T-helper 1 cell treated with Interleukin-12 subunit alpha and Interleukin-12 subunit beta and Interleukin-4 antibody, amounts not matched to agents 30 ng/mL and 1 ng/mL, for 36 hours (primary cell): Measurements from ENCODE around the gene OSER1. TPM values are rescaled to one million over a fixed set of nuclear protein-coding genes. Genes with fewer than 3 reads are reported as not detected.

ENCODE experiments used
- intact Hi-C: fragments of 100-400 bp; cut with micrococcal nuclease; formaldehyde crosslinking; loops from one replicate; pipeline ENCODE4 v1.15.1; 2024
- total RNA-seq: library from RNA; stranded (reverse); gene quantifications from 2 replicates; pipeline ENCODE4 v1.2.3, GENCODE V29; 2022

OSER1 gene
- total RNA-seq, 1 donor from 2014 or later, result 26.0 TPM

DNA sequence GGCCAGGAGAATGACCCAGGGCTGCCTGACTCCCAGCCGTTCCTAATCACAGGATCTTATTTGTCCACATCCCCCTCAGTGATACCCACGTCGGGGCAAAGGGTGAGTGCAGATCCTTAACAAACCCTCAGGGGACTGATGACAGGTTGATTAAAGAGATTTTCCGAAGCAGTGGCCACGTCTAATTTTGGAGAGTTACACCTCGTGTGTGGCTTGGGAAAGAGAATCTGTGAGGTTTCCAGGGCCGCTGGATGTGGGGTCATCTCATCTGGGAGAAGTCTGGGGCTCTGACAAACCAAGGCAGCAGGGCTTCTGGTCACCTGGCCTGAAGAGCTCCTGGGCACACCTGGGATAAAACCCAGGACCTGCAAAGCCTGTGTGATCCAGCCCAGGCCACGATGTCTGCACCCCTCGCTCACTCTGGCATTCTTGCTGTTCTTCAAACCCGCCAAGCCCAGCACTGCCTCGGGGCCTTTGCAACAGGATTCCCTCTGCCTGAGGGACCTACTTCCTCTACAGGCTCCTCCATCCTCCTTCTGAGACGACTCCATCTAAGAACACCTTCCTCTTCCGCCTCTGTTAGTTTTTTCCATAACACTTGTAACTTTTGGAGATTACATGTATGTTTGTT lies 28.3 kb downstream of the OSER1 start:
- intact Hi-C loops, result no loop called here

DNA sequence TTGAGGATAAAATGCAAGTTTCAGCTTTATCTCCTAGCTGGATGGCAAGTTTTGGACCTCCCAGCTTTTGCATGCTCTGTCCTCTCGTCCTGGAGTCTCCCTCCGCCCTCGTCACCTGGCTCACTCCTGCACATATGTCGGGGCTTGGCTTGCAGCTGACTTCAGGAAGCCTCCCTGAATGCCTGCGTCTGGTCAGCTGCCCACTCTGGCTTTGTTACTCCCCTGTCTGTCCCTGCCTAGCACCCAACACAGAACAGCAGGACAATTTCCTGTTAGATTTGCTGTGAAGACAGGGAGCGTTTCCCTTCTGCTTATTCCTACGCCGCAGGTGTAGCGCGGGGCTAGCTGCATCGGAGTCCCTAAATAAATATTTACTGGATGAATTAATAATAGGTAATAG lies 29.0 kb downstream of the OSER1 start:
- intact Hi-C loops, result no loop called here

DNA sequence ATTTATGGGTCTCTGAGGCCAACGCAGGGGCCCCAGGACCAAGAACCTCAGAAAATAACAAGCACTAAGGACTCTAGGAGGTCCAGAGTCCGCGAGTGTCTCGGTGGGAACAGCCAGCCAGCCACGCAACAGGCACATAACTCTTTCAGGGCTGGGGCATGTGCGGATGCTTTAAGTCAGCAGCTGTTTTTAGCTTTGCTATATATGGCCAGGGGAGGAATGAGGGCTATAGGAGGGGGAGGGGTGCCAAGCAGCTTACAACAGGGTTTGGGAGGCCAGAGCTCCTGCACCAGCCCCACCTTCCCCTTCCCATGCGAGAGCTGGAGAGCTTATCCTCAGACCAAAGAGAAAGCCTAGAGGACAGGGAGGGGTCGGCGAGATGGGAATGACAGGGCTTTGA lies 29.8 kb downstream of the OSER1 start:
- intact Hi-C loops, result no loop called here

DNA sequence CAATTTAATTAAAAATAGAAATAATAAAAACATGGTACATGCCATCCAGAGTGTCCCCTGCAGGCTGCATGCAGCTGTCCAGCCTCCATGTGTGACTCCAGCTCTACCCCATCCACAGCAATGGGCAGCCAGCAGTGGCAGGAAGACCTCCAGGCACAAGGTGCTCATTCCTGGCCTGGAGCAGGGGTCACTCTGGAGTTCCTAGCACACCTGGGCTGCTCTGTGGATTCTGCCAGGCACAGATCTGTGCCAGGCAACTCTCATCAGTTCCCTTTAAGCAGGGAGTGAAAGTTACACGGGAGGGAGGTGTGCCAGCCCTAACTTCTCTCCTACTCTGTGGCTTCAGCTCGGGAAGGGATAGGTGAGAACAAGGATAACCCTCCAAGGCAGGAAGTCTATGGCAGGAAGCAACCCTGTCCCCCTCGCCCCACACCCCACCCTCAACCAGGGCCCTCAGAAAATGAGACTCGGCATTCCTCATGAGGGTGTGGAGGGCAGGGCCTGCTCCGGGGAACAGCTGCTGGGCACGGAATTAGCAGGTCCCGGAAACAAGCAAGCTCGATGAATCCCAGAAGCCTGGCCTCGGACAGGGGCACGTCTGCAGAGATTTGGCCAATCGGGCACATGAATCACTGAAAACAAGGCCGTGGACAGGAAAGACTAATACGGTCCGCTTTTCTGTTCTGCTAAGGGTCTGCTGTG lies 33.6 kb downstream of the OSER1 start:
- intact Hi-C loops, result no loop called here

DNA sequence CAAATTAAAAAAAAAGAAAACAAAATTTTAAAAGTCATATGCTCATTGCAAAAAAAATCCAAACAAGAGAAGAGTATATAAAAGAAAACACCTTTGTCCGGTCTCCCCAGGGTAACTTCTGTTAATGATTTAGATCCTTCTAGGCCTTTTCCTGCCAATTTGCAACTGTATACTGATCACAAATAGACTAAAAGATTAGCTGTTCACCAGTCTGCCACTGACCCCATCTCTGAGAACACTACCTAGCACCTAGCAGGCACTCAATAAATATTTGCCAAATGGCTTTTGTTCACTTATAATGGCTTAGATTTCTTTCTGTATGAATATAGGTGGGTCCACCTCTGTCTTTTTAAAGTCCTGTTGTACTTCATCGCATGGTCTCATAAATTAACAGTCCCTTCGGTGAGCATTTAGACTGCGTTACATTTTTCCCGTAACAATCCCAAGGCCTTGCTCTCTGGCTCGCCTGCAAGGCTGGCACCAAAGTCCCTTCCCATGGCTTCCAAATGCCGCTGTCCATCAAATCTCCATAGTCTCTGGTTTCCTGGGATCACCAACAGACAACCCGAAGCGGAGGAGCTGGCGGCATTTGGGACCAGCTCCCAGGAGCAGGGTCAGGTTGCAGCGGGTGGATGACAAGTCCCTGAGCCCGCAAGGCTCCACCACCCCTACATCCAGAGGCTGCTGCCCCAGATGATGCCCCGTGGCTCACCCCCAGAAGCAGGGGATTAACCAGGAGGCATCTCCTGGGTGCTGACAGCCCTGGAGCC lies 35.4 kb downstream of the OSER1 start:
- intact Hi-C loops, result no loop called here

DNA sequence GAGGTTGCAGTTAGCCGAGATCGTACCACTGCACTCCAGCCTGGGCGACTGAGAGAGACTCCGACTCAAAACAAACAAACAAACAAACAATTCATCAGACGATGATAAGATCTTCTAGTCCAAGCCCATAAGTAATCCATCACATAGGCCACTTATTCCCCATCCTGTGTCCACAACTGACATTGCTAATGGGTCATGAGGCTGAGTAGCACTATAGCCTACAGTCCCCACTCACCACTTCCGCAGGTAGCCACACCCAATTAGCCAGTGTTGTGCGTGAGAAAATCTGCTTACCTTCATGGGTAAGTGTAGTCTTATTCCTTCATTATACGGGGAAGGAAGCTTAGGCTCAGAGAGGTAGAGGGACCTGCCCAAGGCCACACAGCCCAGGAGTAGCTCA lies 36.7 kb downstream of the OSER1 start:
- intact Hi-C loops, result no loop called here

DNA sequence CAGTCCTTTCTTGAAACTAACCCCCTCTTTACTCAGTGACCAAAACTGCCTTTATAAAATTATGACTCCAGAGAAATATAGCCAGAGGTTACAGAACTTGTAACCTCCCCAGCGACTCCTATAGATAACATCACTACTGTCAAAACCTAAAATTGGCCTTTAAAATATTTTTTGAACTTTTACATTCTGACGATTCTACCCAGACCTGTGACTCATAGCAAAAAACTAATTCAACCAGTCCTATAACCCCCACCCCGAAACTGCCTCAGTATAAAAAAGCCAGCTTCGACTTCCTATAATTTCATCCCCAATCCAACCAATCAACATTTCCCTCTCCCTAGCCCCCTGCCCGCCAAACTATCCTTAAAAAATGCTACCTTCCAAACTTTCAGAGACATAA lies 37.5 kb downstream of the OSER1 start:
- intact Hi-C loops, result no loop called here

DNA sequence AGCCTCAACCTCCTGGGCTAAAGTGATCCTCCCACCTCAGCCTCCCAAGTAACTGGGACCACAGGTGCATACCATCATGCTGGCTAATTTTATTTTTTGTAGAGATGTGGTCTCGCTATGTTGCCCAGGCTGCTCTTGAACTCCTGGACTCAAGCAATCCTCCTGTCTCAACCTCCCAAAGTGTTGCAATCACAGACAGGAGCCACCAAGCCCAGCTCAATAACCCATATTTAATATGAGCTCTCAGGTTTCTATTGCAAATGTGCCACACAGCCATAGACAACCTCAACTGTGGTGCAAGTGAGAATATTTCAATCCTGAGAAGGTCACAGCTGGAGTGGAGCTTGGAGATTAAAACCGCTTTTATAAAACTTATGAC lies 38.0 kb downstream of the OSER1 start:
- intact Hi-C loops, result no loop called here

DNA sequence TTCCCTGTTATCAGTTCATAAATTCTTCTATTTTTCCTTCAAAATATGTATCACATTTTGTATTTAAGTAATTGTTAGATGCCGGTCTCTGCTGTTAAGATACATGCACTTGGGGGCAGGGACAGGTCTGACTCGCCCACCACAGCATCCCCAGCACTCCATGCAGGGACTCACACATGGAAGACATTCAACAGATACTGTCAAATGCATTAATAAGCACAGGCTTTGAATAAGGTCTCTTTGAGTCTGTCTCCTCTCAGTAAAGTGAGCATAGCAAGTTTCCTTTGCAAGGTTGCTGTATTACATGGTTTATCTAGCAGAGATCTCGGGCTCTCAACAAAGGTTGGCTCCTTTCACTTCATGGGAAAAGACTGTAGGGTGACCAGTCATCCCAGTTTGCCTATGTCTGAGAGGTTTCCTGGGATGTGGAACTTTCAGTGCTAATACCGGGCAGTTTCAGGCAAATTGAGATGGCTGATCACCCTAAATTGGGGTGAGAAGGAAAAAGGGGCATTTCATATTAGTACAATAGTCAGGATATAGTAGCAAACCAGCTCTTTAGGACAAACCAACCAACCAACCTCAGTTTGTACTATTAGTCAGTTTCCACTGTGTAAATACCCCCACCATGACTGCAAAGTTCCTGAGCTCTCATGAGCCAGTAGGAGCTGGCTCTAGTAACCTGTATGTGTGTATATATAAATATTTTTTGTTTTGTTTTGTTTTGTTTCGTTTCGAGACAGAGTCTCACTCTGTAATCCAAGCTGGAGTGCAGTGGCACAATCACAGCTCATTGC lies 38.6 kb downstream of the OSER1 start:
- intact Hi-C loops, result no loop called here

DNA sequence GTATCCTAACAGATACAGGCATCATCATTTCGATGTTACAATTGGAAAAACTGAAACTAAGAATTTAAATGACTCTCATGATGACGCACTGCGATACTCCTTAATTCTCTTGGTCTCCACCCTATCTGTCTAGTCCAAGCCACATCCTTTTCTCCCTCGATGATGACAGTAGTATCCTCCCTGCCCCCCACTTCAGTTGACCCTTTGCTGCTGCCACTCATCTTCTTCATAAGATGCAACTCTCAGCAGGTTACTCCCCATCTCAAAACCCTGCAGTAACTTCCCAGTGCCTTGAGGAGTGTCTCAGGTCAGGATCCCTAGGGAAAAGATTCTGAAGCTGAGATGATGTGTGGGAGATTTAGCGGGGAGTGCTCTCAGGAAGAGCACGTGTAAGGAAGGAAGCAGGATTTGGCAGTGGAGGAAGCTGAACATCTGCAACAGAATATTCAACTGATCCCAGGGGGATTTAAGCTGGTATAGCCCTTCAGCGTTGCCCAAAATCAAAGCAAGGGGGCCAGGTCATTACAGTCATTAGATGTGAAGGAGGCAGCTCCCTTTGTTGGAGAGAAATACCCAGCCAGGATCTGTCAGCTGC lies 39.7 kb downstream of the OSER1 start:
- intact Hi-C loops, result no loop called here

DNA sequence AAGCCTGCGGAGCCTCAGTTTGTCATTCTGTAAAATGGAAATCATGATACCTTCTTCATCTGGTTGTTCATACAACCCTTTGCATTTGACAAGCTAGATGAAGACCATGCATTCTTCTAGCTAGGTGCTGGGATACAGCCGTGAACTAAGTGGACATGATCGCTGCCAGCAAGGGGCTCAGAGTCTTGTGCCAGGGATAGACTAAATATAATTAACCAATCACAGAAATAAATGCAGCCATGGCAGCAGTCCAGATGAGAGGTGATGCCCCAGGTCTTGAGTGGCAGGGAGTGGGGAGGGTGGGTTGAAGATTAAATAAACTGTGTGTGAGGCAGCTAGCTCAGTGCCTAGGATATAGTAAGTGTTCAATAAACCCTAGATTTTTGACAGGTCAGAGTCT lies 42.8 kb downstream of the OSER1 start:
- intact Hi-C loops, result no loop called here

DNA sequence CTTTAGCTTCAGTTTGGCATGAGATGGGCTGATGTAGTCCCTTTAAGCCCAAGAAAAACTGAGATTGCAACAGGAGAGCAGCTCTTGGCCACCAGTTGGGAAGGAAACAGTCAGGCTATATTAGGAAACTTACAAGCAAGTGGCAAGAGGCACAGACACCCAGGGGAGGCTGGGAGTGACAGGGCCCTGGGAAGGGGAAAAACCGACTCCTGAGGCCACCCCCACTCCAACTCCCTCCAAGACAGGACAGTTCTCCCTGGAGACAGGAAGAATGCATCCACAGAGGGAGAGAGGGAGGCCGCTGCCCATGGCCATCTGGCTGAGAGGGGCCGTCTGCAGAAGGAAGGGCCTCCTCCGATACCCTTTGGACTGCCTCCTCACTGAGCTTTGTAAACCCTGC lies 44.1 kb downstream of the OSER1 start:
- intact Hi-C loops, result no loop called here

DNA sequence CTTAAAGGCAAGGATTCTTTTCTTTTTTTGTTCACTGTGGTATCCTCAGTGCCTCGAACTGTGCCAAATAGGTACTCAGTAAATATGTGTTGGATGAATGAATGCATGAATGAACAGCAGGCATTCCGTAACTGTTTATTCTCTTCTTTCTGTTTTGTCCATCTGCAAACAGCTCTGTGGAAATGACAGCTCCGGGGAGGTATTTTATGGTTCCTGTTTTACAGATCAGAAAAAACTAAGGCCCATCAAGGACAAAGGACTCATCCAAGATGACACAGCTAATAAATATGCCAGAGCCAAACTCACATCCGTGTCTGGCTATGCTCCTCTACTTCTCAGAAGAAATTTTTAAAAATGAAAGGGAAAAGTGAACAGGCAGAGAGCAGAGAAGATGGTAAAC lies 44.6 kb downstream of the OSER1 start:
- intact Hi-C loops, result no loop called here

DNA sequence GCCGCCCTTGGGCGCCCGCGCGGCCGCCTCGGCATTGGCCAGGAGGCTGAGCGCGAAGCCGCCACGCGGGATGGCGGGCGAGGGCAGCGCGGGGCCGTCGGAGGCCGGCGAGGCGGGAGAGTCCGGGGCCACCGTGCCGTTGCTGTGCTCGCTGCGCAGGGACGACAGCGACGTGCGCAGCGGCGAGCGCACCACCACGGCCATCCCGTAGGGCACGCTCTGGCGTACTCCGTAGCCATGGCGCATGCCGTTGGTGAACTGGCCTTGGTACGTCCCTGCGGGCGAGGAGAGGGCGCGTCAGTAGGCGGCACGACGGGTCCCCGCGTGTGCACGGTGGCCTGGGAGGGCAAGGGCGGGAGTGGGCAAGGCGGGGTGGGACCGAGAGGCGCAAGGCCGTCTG lies 50.4 kb downstream of the OSER1 start:
- intact Hi-C loops, result no loop called here

DNA sequence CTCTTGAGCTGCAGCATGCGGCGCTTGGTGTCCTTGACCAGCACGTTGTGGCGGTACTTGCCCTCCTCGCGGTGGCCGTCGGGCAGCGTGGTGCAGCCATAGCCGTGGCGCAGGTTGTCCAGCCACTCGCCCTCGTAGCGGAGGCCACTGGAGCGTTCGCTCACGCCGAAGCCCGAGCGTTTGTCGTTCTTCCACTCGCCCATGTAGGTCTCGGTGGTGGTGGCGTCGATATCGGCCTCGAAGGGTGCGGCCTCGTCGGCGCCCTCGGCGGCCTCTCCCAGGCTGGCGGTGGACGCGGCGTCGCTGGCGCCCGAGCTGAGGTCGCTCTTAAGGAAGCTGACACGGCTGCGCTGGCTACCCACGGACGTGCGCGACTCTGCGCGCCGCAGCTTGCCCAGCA lies 50.9 kb downstream of the OSER1 start:
- intact Hi-C loops, result no loop called here

DNA sequence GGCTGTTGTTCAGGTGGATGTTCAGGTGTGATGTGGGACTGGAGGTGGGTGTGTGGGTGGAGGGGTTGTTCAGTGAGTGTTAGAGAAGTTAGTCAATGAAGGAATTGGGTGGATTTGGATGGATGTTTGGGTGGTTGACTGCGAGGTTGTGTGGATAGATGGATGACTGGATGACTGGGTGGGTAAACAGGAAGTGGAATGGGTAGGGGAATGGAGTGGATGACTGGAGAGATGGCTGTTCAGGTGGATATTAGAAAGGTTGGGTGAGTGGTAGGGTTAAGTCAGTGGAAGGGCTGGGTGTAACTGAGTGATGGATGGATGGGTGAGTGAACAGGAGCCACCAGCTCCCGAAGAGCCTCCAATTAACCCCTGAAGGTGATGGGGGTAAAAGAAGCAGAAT lies 51.4 kb downstream of the OSER1 start:
- intact Hi-C loops, result no loop called here

DNA sequence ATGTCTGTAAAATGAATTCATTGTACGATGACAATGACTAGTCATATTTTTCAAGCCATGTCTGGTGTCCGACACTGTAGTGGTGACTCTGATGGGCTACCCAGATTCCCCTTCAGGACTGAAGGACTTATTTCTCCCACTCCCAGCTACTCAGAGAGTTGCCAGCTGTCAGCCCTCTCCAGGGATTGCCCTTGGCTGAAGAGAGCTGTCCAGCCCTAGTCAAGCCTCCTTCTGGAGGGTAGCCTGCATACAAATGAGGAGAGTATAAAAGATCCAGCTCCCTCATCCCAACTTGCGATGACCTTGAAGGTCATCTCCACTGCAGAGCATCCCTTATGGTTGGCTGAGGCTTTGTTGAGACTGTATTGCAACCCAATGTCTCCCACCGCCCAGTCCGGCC lies 53.5 kb downstream of the OSER1 start:
- intact Hi-C loops, result no loop called here

DNA sequence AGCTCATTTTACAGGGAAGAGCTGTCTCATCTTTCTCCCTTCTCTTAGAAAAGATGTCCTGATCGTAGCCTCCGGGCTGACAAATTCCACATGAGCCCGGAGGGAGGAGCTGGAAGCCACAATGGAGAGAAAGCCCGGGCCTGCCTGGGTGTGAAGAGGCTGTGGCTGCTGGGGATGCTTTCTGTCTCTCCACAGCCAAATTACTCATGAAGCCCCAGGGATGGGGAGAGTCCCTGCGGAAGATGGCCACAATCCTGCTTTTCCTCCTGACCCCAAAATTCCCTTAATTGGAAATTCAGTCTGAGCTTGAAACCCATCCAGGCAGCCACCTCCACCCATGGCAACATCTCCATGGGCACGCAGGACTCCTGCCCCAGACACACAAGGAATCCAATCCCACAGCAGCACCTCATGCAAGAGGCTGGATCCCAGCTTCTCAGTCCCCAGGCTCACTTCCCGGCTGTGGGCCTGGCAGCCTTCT lies 56.0 kb downstream of the OSER1 start:
- intact Hi-C loops, result no loop called here

DNA sequence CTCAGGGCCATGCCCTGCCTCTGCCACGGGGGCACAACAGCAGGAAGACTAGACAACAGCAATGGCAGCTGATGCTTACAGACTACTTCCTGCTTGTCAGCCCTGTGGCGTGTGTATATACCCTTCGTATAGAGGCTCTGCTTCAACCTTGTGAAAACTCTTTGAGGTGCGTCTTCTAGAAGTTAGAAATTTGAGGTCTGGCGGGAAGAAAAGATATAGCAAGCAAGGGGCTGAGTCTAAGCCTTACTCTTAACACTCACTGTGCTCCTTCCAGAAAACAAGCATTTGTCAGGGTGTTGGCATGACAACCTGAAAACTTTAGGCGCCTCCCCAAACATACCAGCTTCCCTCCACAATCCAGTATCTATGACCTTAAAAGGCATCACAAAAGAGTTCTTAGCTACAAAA lies 56.9 kb downstream of the OSER1 start:
- intact Hi-C loops, result no loop called here

DNA sequence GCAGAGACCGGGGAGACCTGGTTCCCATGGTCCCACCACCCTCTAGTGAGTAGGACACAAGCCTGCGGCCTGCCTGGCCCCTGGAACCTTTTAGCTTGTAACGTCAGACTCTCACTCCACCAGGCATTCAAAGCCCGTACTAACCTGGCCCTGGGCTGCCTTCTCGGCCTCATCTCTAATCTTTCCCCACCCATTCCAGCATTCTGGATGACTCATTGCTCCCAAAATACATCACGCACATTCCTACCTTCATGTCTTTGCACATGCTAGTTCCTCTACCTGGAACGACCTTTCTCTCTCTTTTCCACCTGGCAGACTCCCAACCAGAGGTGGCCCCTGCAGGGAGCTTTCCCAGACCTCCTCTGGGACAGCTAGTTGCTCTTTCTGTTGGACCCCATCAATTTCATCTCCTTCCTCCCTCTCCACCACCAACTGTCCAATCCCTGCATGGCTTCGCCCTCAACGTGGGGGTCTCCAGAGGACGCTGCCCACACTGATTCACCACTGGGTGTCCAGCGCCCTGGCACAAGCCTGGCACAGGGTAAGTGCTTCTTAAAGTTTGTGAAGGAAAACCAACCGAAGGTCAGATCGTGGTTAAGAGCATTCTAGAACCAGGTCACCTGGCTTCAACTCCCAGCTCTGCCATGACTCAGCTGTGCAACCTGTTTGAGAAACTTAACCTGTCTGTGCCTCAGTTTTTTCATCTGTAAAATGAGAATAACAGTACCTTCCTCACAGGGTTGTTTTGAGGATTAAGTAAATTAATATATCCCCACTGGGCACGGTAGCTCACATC lies 58.8 kb downstream of the OSER1 start:
- intact Hi-C loops, result no loop called here

DNA sequence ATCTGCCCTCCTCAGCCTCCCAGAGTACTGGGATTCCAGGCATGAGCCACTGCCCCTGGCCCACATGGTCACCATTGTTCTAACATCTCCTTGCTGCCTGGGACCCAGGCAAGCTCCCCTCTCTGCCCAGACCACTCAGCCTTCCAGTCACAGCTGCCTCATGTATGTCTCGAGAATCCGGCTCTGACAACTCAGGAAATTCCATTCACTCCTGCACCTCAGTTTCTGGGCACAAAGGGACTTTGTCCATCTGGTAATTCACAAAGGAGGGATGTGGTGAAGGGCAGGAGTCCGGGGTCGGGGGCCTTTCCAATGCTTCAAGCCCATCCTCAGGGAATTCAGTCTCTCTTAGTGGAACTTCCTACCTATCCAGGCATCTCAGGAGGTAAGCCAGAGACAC lies 64.3 kb downstream of the OSER1 start:
- intact Hi-C loops, result no loop called here
